Activated CD4-positive, alpha-beta T cell treated with anti-CD3 and anti-CD28 coated beads for 1 hour (primary cell): ENCODE measurements around the gene ALLC.

Experiments used
- DNase-seq: peaks from one replicate; pipeline ENCODE4 v3.0.0-alpha.2; 2020

ALLC gene

DNA sequence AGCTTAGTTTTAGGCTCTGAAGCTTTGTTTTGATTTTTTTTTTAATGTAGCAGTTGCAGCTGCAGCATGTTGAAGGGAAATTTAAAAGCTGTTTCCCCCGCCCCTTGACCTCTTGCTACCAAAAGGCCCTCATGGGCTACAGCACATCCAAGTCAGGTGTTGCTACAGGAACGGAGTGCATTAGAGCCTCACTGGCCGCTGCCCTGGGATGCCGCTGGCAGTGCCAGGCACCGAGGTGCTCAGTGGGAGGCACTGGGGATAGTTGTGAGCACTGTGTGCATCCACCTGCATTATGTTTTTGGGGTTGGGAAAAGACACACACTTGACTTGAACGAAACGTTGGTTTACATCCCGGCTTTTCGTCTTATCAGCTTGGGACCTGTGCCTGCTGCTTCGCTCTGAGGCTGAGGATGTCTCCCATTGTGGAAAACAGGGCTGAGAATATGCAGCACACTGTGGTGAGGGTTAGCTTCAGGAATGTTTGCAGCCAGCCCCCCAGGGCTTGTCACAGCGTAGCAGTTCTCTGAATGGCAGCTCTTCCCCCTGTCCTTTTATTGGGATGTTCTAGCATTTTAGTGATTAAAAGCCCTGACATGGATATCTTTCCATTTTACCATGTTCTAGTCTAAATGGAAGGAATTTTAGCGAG lies 69.5 kb downstream of the ALLC start:
- no peak for DNase-seq

GRCh38 chr2:3728104-3729054 lies 70.4 kb downstream of the ALLC start:
- DNase-seq = no peak

GRCh38 chr2:3729055-3729448 lies 71.1 kb downstream of the ALLC start:
- DNase-seq = no peak

GRCh38 chr2:3729786-3730185 lies 71.8 kb downstream of the ALLC start:
- DNase-seq = no peak

- no peak for DNase-seq
Measured at GRCh38 chr2:3730646-3731045, 72.6 kb downstream of the ALLC start.

DNA sequence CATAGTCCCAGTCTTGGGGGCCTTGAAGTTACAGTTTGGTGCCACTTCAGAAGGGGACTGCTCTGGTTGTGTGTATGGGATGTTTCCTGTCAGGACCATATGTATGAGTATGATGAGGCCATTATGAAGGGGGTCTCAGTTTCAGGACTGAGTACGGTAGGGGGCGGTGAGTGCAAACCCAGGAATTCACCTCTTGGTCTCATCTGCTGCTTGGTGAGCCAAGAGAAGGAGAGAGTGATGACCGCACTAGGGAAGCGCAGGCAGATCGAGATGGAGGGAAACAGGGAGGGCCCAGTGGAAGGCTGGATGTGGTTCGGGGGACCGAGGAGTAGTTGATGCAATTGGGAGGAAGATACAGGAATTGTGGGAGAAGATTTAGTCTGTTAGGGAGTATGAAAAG lies 73.8 kb downstream of the ALLC start:
- DNase-seq = no peak

DNA sequence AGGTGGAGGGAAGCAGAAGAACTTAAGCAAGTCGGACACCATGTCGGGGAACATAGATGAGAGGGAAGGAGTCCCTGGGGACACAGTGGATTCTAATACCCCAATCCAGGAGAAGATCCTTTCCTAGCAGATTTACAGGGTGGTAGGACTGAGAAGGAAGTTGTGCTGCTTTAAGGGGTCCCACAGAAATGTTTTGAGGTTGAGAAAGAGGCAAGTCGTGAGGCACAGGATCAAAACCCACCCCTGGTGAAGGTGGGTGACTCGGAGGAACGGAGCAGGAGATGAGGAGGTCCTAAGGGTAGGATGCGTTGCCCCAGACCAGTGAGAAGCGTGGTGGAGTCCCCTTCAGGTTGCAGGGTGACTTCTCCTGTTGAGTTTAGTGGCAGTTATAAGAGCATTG lies 78.1 kb downstream of the ALLC start:
- DNase-seq = no peak

DNA sequence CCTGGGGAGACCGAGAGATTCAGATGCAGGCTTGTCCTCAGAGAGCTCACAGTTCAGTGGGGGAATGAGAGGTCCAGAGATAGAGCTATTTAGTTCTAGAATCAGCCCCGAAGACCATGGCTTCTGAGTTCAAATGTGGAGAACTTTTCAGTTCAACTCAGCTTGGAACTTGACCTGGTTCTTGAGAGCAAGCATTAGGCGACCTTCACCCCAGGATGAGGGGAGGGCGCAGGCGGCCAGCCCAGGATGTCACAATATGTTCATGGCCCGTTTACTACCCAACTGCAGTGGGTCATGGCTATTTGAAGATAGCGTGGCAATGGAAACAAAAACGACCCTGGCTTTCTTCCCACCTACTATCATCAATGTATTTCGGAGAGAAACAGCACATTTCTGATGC lies 79.1 kb downstream of the ALLC start:
- DNase-seq = no peak

DNA sequence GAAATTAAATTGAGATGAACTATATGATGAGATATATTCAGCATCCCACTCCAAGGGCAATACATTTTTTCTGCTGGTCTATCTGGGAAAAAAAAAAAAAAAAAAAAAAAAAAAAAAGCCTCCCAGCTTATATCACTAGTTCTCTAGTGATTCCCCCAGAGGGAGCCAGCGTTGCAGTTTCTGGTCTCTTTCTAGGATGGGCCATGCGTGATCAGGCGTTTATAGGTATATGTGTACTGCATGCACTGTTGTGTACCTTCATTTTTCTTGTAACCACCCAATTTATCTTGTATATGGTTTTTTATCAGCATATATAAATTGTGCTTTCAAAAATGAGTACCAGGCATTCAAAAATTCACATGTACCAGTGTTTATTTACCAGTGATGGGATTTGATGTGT lies 80.5 kb downstream of the ALLC start:
- DNase-seq = no peak

GRCh38 chr2:3739313-3739712 lies 81.3 kb downstream of the ALLC start:
- no peak for DNase-seq

- no peak for DNase-seq
Measured at GRCh38 chr2:3741396-3741795, 83.4 kb downstream of the ALLC start.

GRCh38 chr2:3741867-3742602 lies 84.0 kb downstream of the ALLC start:
- DNase-seq = no peak

GRCh38 chr2:3742743-3743508 lies 84.9 kb downstream of the ALLC start:
- no peak for DNase-seq

DNA sequence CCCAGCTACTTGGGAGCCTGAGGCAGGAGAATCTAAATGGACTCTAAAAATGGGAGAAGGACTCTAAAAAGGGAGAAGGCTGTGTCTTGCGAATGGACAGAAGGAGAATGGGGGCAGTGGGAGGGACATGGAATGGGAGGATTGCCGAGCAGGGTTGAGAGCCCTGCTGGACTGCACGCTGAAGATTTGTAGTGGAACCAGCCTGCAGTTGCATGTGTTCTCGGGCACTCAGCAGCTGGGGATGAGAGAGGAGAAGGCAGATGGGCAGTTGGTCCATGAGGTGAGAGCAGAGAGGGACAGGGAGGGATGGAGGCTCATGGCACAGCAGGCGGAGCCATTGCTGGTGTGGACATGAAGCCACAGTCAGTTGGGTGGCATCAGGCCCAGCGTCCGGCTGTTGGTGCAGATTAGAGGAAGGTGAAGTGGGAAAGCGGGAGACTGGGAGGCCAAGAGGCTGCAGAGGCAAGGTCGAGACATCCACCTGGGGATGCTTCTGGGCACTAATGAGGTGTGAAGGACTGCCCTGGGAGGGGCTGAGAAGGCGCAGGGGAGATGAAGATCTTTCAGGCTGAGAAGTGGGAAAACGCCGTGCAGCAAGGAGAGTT lies 86.1 kb downstream of the ALLC start:
- DNase-seq = no peak

DNA sequence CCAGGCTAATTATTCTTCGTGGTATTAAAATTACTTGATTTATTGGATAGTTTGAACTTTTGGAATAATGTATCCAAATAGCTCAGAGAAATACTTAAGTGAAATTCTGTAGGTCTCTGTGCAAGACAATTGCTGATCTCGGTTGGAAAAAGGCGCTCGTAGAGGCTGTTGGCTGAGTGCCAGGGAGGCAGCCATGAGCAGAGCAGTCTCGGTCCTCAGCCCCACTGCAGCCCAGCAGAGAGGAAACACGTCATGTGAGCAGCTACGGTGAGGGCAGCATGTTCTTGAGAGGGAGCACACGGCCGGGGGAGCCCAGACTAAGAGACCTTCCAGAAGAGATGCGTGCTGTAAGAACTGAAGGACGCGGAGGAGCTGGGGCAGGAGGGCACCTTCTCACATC lies 87.9 kb downstream of the ALLC start:
- DNase-seq = no peak

- DNase-seq = no peak
Measured at GRCh38 chr2:3747032-3747654, 89.1 kb downstream of the ALLC start.

DNA sequence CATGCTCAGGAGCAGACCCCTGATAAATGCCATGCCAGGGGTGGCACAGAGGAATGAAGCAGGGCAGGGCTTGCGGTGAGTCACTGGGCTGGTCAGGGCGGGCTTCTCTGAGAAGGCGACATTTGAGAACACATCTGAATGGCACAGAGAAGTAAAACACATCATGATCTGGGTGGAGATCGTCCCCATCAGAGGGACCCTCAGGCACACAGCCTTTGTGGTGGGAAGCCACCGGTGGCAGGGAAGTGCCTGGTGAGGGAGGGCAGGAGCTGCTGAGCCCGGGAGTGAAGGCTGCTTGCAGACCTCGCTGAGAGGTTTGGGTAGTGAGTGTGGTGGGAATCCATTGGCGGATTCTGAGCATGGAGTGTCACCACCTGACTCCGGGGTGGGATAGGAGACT lies 89.8 kb downstream of the ALLC start:
- DNase-seq = no peak

DNA sequence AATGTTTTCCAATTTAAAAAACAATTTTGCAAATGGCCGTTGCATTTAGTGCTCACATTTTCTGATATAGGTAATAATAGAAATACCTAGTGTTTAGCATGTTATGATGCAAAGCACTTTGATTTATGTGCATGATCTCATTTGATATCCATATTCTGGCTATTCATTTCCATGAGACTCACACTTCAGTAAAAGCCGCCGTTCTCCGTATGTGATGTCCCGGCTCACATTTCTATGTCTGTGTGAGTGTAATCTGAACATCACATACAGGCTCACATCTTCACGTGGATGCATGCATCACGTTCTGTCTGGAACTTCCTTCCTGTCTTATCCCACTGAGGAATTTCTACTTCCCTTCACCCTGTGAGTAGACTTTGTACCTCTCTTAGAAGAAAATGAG lies 91.2 kb downstream of the ALLC start:
- DNase-seq = no peak

DNA sequence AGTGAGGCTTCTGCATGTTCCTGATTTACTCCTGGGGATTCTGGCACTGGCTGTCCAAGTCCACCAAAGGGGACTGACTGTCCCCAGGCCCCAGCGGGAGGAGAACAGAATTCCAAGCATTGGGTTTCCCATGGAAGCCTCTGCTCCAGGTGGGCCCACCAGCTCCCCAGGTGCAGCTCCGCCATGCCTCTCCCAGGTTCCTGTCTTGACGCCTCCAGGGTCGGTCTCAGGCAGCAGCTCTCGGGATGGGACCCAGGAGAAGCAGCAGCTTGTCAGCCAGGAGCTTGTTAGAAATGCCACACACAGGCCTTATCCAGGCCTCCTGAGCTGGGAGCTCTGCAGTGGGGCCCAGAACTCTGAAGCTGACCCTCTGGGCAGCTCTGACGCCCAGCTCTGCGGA lies 93.3 kb downstream of the ALLC start:
- DNase-seq = no peak

- no peak for DNase-seq
Measured at GRCh38 chr2:3751806-3752205, 93.8 kb downstream of the ALLC start.
